HEK293 (cell line): ENCODE data around the gene ARL15.

Experiments
- CTCF ChIA-PET: fragments of 350-600 bp; formaldehyde crosslinking; extraction: SDS; loops from one replicate; lab custom pipeline; 2021; ENCODE audit warnings: antibody characterized with exemption; lab: Yijun Ruan, JAX
- POLR2A ChIA-PET: fragments of 300-600 bp; formaldehyde crosslinking; extraction: SDS; loops from one replicate; lab custom pipeline; 2020; ENCODE audit warnings: antibody characterized with exemption, inconsistent platforms; lab: Yijun Ruan, JAX
- H3K27ac ChIP-seq: fragments of 200-500 bp; sonication (Bioruptor generic); 2 replicates; pipeline ENCODE4 v1.5.1; 2014; ENCODE audit warnings: low read depth, low read length, control low read depth, inconsistent platforms; ENCODE audit errors: extremely low read depth
- H3K36me3 ChIP-seq, 2 experiments: fragments of 200-500 bp in 1 of 2; sonication (Bioruptor generic) in 1 of 2; 1 replicate in 1 of 2; 2 replicates in 1 of 2; pipeline ENCODE4 v1.5.1; 2014 to 2017; ENCODE audit warnings: inconsistent platforms in 2 of 2, low read length in 2 of 2; ENCODE audit not compliant: control insufficient read depth in 2 of 2, insufficient read depth in 1 of 2
- H3K4me1 ChIP-seq: fragments of 200-500 bp; sonication (Bioruptor generic); 2 replicates; pipeline ENCODE4 v1.5.1; 2014; ENCODE audit warnings: mild to moderate bottlenecking, low read length, inconsistent platforms; ENCODE audit not compliant: control insufficient read depth, insufficient read depth
- H3K4me3 ChIP-seq: 2 replicates; pipeline ENCODE4 v1.5.1; 2011; ENCODE audit warnings: low read depth, mild to moderate bottlenecking, control low read depth, low read length, moderate library complexity
- H3K9me3 ChIP-seq: fragments of 200-500 bp; sonication (Bioruptor generic); 2 replicates; pipeline ENCODE4 v1.5.1; 2014; ENCODE audit warnings: low read depth, low read length, inconsistent platforms; ENCODE audit not compliant: control insufficient read depth, insufficient read depth
- BCL11A ChIP-seq: fragments of 450-650 bp; formaldehyde crosslinking; IDR thresholded peaks from 2 replicates; pipeline ENCODE4 v1.5.1; 2016; ENCODE audit warnings: low read depth, missing biosample characterization, missing genetic modification characterization
- EGR2 ChIP-seq: fragments of 450-650 bp; formaldehyde crosslinking; IDR thresholded peaks from 2 replicates; pipeline ENCODE4 v1.5.1; 2016; ENCODE audit warnings: low read depth, missing biosample characterization, missing genetic modification characterization
- HOXA7 ChIP-seq: sonication (generic); formaldehyde crosslinking; IDR thresholded peaks from 2 replicates; pipeline ENCODE4 v1.8.1; 2022; ENCODE audit warnings: missing genetic modification reagents, borderline replicate concordance
- IKZF3 ChIP-seq: fragments of 450-650 bp; IDR thresholded peaks from 2 replicates; pipeline ENCODE4 v1.5.0; 2018; ENCODE audit warnings: missing biosample characterization, mild to moderate bottlenecking, missing genetic modification characterization, moderate library complexity
- KLF16 ChIP-seq: fragments of 450-650 bp; formaldehyde crosslinking; IDR thresholded peaks from 2 replicates; pipeline ENCODE4 v1.5.1; 2017; ENCODE audit warnings: missing biosample characterization, missing genetic modification characterization
- KLF8 ChIP-seq: fragments of 450-650 bp; formaldehyde crosslinking; IDR thresholded peaks from 2 replicates; pipeline ENCODE4 v1.5.1; 2016; ENCODE audit warnings: missing biosample characterization, missing genetic modification characterization
- SP3 ChIP-seq: fragments of 450-650 bp; formaldehyde crosslinking; IDR thresholded peaks from 2 replicates; pipeline ENCODE4 v1.5.1; 2016; ENCODE audit warnings: missing biosample characterization, missing genetic modification characterization
- TRIM28 ChIP-seq: IDR thresholded peaks from 2 replicates; pipeline ENCODE4 v1.6.1; 2011; ENCODE audit warnings: low read length, control low read depth, borderline replicate concordance
- YY2 ChIP-seq: fragments of 450-650 bp; formaldehyde crosslinking; IDR thresholded peaks from 2 replicates; pipeline ENCODE4 v1.5.1; 2016; ENCODE audit warnings: missing biosample characterization, missing genetic modification characterization
- ZNF133 ChIP-seq: fragments of 450-650 bp; formaldehyde crosslinking; IDR thresholded peaks from 2 replicates; pipeline ENCODE4 v1.5.1; 2016; ENCODE audit warnings: missing biosample characterization, missing genetic modification characterization
- ZNF174 ChIP-seq: fragments of 450-650 bp; formaldehyde crosslinking; IDR thresholded peaks from 2 replicates; pipeline ENCODE4 v1.5.0; 2017; ENCODE audit warnings: missing biosample characterization, mild to moderate bottlenecking, missing genetic modification characterization
- ZNF24 ChIP-seq: fragments of 450-650 bp; formaldehyde crosslinking; IDR thresholded peaks from 2 replicates; pipeline ENCODE4 v1.5.1; 2016; ENCODE audit warnings: missing biosample characterization, missing genetic modification characterization
- ZNF350 ChIP-seq: fragments of 450-650 bp; formaldehyde crosslinking; IDR thresholded peaks from 2 replicates; pipeline ENCODE4 v1.5.0; 2017; ENCODE audit warnings: missing biosample characterization, mild to moderate bottlenecking, missing genetic modification characterization
- ZNF501 ChIP-seq: fragments of 450-650 bp; formaldehyde crosslinking; IDR thresholded peaks from 2 replicates; pipeline ENCODE4 v1.5.1; 2016; ENCODE audit warnings: missing biosample characterization, missing genetic modification characterization
- ZNF514 ChIP-seq: fragments of 450-650 bp; formaldehyde crosslinking; IDR thresholded peaks from 2 replicates; pipeline ENCODE4 v1.5.1; 2016; ENCODE audit warnings: missing biosample characterization, missing genetic modification characterization
- ZNF548 ChIP-seq: fragments of 450-650 bp; formaldehyde crosslinking; IDR thresholded peaks from 2 replicates; pipeline ENCODE4 v1.5.1; 2016; ENCODE audit warnings: missing biosample characterization, missing genetic modification characterization
- ZNF558 ChIP-seq: fragments of 450-650 bp; formaldehyde crosslinking; IDR thresholded peaks from 2 replicates; pipeline ENCODE4 v1.5.1; 2016; ENCODE audit warnings: missing biosample characterization, missing genetic modification characterization
- ZNF561 ChIP-seq: fragments of 450-650 bp; IDR thresholded peaks from 2 replicates; pipeline ENCODE4 v1.5.1; 2018; ENCODE audit warnings: missing biosample characterization, missing genetic modification characterization, borderline replicate concordance
- ZNF571 ChIP-seq: fragments of 450-650 bp; formaldehyde crosslinking; IDR thresholded peaks from 2 replicates; pipeline ENCODE4 v1.5.0; 2017; ENCODE audit warnings: missing biosample characterization, missing genetic modification characterization
- ZNF792 ChIP-seq: fragments of 450-650 bp; formaldehyde crosslinking; IDR thresholded peaks from 2 replicates; pipeline ENCODE4 v1.5.1; 2016; ENCODE audit warnings: missing biosample characterization, missing genetic modification characterization
- ZNF837 ChIP-seq: fragments of 450-650 bp; formaldehyde crosslinking; IDR thresholded peaks from 2 replicates; pipeline ENCODE4 v1.5.1; 2016; ENCODE audit warnings: missing biosample characterization, missing genetic modification characterization
- TF ChIP-seq, protein P1 (sequence below): fragments of 450-650 bp; formaldehyde crosslinking; IDR thresholded peaks from 2 replicates; pipeline ENCODE4 v1.5.1; 2016; ENCODE audit warnings: missing biosample characterization, missing genetic modification characterization
- TF ChIP-seq, protein P2 (sequence below): fragments of 450-650 bp; IDR thresholded peaks from 2 replicates; pipeline ENCODE4 v1.5.1; 2018; ENCODE audit warnings: missing biosample characterization, missing genetic modification characterization
- TF ChIP-seq, protein P3 (sequence below): fragments of 450-650 bp; formaldehyde crosslinking; IDR thresholded peaks from 2 replicates; pipeline ENCODE4 v1.5.1; 2016; ENCODE audit warnings: missing biosample characterization, missing genetic modification characterization
- TF ChIP-seq, protein P4 (sequence below): fragments of 450-650 bp; formaldehyde crosslinking; IDR thresholded peaks from 2 replicates; pipeline ENCODE4; 2016; ENCODE audit warnings: missing biosample characterization, missing genetic modification characterization
- TF ChIP-seq, protein P5 (sequence below): fragments of 450-650 bp; formaldehyde crosslinking; IDR thresholded peaks from 2 replicates; pipeline ENCODE4 v1.5.1; 2016; ENCODE audit warnings: missing biosample characterization, missing genetic modification characterization
- TF ChIP-seq, protein P6 (sequence below): fragments of 450-650 bp; formaldehyde crosslinking; IDR thresholded peaks from 2 replicates; pipeline ENCODE4 v1.5.1; 2017; ENCODE audit warnings: missing biosample characterization, missing genetic modification characterization

The ARL15 gene

DNA sequence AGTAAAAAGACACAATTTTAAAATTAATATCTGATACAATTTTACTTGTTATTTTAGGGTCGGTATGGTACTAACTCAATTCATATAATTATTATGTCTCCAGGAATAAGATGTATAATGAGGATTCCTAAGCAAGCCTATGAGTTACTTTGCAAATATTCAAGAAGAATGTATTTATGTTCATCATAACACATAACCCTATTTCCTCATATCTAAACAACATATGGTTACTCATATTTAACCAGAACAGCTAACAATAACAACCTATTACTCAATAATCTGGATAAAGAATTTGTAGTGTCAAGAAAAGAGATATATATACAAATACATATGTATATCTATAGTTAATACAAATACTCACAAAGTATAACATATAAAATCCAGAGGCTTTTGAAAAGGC is 285.9 kb downstream of the ARL15 start:
- no peak overlapping the region for H3K27ac ChIP-seq
- TF ChIP-seq HOXA7 (CRISPR knock-in tag) (no peak), ZNF501 (no peak), IKZF3 (tag by site-specific recombination) (no peak), SP3 (tag by site-specific recombination) (no peak), ZNF837 (tag by site-specific recombination) (no peak), ZNF548 (no peak), ZNF514 (no peak), ZNF558 (no peak), ZNF561 (tag by site-specific recombination) (no peak), KLF8 (tag by site-specific recombination) (no peak), ZNF792 (no peak), ZNF571 (no peak), ZNF174 (no peak)
- TF ChIP-seq, protein P1, sequence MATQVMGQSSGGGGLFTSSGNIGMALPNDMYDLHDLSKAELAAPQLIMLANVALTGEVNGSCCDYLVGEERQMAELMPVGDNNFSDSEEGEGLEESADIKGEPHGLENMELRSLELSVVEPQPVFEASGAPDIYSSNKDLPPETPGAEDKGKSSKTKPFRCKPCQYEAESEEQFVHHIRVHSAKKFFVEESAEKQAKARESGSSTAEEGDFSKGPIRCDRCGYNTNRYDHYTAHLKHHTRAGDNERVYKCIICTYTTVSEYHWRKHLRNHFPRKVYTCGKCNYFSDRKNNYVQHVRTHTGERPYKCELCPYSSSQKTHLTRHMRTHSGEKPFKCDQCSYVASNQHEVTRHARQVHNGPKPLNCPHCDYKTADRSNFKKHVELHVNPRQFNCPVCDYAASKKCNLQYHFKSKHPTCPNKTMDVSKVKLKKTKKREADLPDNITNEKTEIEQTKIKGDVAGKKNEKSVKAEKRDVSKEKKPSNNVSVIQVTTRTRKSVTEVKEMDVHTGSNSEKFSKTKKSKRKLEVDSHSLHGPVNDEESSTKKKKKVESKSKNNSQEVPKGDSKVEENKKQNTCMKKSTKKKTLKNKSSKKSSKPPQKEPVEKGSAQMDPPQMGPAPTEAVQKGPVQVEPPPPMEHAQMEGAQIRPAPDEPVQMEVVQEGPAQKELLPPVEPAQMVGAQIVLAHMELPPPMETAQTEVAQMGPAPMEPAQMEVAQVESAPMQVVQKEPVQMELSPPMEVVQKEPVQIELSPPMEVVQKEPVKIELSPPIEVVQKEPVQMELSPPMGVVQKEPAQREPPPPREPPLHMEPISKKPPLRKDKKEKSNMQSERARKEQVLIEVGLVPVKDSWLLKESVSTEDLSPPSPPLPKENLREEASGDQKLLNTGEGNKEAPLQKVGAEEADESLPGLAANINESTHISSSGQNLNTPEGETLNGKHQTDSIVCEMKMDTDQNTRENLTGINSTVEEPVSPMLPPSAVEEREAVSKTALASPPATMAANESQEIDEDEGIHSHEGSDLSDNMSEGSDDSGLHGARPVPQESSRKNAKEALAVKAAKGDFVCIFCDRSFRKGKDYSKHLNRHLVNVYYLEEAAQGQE (tag by site-specific recombination) = no peak
- TF ChIP-seq, protein P2, sequence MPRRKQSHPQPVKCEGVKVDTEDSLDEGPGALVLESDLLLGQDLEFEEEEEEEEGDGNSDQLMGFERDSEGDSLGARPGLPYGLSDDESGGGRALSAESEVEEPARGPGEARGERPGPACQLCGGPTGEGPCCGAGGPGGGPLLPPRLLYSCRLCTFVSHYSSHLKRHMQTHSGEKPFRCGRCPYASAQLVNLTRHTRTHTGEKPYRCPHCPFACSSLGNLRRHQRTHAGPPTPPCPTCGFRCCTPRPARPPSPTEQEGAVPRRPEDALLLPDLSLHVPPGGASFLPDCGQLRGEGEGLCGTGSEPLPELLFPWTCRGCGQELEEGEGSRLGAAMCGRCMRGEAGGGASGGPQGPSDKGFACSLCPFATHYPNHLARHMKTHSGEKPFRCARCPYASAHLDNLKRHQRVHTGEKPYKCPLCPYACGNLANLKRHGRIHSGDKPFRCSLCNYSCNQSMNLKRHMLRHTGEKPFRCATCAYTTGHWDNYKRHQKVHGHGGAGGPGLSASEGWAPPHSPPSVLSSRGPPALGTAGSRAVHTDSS (tag by site-specific recombination) = no peak
- TF ChIP-seq, protein P3, sequence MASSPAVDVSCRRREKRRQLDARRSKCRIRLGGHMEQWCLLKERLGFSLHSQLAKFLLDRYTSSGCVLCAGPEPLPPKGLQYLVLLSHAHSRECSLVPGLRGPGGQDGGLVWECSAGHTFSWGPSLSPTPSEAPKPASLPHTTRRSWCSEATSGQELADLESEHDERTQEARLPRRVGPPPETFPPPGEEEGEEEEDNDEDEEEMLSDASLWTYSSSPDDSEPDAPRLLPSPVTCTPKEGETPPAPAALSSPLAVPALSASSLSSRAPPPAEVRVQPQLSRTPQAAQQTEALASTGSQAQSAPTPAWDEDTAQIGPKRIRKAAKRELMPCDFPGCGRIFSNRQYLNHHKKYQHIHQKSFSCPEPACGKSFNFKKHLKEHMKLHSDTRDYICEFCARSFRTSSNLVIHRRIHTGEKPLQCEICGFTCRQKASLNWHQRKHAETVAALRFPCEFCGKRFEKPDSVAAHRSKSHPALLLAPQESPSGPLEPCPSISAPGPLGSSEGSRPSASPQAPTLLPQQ (tag by site-specific recombination) = no peak
- CTCF ChIA-PET = no interaction called here
- H3K4me1 ChIP-seq = no peaks in the 10 kb centered on the region
- POLR2A ChIA-PET = no interaction called here
- no peaks in the 10 kb centered on the region for H3K9me3 ChIP-seq
- H3K4me3 ChIP-seq = no peak overlapping the region
- no peaks in the 10 kb centered on the region for H3K36me3 ChIP-seq

DNA sequence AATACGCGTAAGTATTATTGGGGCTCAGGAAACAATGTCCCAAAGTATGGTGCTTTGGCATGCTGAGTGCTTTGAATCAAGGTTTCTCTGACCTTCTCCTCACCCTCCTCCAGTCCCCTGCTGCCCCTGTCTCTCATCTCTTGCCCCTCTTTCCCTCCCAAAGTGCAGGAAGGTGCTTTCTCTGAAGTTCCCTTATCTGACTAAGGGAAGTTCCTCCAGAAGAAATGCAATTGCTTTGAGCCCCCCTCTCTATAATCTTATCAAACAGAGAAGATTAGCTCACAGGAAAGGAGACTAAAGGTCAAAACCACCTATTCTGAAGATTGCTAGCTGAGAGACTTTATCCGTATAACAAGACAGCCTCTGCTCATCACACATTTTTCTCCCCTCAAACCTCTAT is 288.1 kb downstream of the ARL15 start:
- no peaks in the 10 kb centered on the region for H3K9me3 ChIP-seq
- H3K4me3 ChIP-seq = no peak overlapping the region
- no peaks in the 10 kb centered on the region for H3K36me3 ChIP-seq
- no peak overlapping the region for H3K27ac ChIP-seq
- H3K4me1 ChIP-seq = no peaks in the 10 kb centered on the region
- POLR2A ChIA-PET = no interaction called here
- CTCF ChIA-PET = no interaction called here
- TF ChIP-seq, protein P4, sequence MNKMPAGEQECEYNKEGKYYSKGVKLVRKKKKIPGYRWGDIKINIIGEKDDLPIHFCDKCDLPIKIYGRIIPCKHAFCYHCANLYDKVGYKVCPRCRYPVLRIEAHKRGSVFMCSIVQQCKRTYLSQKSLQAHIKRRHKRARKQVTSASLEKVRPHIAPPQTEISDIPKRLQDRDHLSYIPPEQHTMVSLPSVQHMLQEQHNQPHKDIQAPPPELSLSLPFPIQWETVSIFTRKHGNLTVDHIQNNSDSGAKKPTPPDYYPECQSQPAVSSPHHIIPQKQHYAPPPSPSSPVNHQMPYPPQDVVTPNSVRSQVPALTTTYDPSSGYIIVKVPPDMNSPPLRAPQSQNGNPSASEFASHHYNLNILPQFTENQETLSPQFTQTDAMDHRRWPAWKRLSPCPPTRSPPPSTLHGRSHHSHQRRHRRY (tag by site-specific recombination) = no peak
- TF ChIP-seq, protein P5, sequence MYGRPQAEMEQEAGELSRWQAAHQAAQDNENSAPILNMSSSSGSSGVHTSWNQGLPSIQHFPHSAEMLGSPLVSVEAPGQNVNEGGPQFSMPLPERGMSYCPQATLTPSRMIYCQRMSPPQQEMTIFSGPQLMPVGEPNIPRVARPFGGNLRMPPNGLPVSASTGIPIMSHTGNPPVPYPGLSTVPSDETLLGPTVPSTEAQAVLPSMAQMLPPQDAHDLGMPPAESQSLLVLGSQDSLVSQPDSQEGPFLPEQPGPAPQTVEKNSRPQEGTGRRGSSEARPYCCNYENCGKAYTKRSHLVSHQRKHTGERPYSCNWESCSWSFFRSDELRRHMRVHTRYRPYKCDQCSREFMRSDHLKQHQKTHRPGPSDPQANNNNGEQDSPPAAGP = no peak
- TF ChIP-seq BCL11A (tag by site-specific recombination) (no peak), TRIM28 (no peak), EGR2 (tag by site-specific recombination) (no peak), ZNF24 (tag by site-specific recombination) (no peak), YY2 (tag by site-specific recombination) (no peak), KLF16 (tag by site-specific recombination) (no peak), ZNF133 (tag by site-specific recombination) (no peak), ZNF350 (tag by site-specific recombination) (no peak)
- TF ChIP-seq, protein P6, sequence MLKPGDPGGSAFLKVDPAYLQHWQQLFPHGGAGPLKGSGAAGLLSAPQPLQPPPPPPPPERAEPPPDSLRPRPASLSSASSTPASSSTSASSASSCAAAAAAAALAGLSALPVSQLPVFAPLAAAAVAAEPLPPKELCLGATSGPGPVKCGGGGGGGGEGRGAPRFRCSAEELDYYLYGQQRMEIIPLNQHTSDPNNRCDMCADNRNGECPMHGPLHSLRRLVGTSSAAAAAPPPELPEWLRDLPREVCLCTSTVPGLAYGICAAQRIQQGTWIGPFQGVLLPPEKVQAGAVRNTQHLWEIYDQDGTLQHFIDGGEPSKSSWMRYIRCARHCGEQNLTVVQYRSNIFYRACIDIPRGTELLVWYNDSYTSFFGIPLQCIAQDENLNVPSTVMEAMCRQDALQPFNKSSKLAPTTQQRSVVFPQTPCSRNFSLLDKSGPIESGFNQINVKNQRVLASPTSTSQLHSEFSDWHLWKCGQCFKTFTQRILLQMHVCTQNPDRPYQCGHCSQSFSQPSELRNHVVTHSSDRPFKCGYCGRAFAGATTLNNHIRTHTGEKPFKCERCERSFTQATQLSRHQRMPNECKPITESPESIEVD = no peak
